Esophagus (tissue), 2 donors: Measurements from ENCODE around the gene MUC5B. TPM values are rescaled to one million over a fixed set of nuclear protein-coding genes. Genes with fewer than 3 reads are reported as not detected.

ENCODE experiments used
- H3K27ac ChIP-seq, 2 donors: one replicate each; pipeline ENCODE4 v1.5.1; 2013; ENCODE audit warnings: low read depth in 2 of 2, mild to moderate bottlenecking in 2 of 2, inconsistent platforms in 1 of 2, low read length in 1 of 2, moderate library complexity in 1 of 2
- H3K27me3 ChIP-seq, 2 donors: one replicate each; pipeline ENCODE4 v1.6.1; 2013; ENCODE audit warnings: low read length in 2 of 2, control low read depth in 1 of 2, mild to moderate bottlenecking in 1 of 2; ENCODE audit not compliant: insufficient read depth in 2 of 2, control insufficient read depth in 1 of 2
- H3K36me3 ChIP-seq, 2 donors: one replicate each; pipeline ENCODE4 v1.6.1; 2013; ENCODE audit warnings: low read length in 1 of 2; ENCODE audit not compliant: control insufficient read depth in 2 of 2, insufficient read depth in 2 of 2
- H3K4me1 ChIP-seq, 2 donors: one replicate each; pipeline ENCODE4 v1.6.1; 2013; ENCODE audit warnings: low read length in 1 of 2; ENCODE audit not compliant: control insufficient read depth in 2 of 2, insufficient read depth in 2 of 2
- H3K4me3 ChIP-seq, 2 donors: one replicate each; pipeline ENCODE4 v1.5.1; 2013; ENCODE audit warnings: low read length in 2 of 2, mild to moderate bottlenecking in 2 of 2, low read depth in 1 of 2, moderate library complexity in 1 of 2
- H3K9me3 ChIP-seq, 2 donors: one replicate each; pipeline ENCODE4 v1.6.1; 2013; ENCODE audit warnings: mild to moderate bottlenecking in 2 of 2, low read depth in 1 of 2, low read length in 1 of 2, moderate library complexity in 1 of 2; ENCODE audit not compliant: control insufficient read depth in 2 of 2, insufficient read depth in 1 of 2
- WGBS, 2 donors: extraction: QIAGEN DNeasy Blood & Tissue Kit; methylation state at CpG; one replicate each; pipeline ENCODE4 v1.1.7; 2013; 5-methylcytosine and 5-hydroxymethylcytosine counted together
- polyA plus RNA-seq, 2 donors: library from polyadenylated mRNA; stranded (reverse); fragments of 200-250 nt; gene quantifications; one replicate each; pipeline ENCODE4 v1.2.3, GENCODE V29; 2013
- donor health status: healthy with polysubstance abuse.
- donor health status: Bipolar disorder and iron deficiency.

Gene MUC5B
- polyA plus RNA-seq, 2 donors, result 0.18 to 0.56 TPM

DNA sequence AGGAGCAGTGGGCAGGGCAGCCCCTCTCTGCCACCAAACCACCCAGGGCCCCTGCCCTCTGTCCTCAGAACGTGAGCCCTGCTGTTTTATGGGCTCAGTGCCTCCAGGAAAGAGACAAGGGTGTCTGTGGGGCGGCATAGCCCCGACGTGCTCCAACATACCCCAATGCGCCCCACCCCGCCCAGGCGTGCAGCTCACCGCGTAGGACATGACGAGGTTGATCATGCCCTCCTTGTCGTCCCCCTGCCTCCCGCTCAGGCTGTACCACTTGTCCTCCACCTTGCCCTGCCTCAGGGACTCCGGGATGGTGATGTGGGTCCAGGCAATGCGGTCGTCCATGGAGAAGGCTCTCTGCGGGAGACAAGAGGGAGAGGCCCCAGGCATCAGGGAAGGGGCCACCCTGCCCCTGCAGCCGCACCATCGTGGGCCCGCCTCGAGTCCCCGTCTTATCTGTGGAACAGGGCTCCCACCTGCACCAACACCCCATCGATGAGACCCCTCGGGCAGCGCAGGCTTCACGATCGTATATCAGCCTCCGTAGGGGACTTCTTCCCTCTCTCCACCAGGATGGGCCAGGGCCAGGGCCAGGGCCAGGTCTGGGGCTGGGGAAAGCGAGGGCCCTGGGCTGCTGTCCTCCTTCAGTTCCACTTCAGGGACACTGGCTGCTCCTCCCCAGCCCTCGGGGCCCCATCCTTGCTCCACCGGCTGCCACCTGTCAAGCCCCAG, 65.7 kb downstream of the MUC5B start:
- H3K27me3 ChIP-seq, result no peaks in the 10 kb centered on the region
- H3K4me1 ChIP-seq, result peaks cover 0 to 9% of the 10 kb centered on the region in 2 donors
- whole genome bisulfite sequencing, 2 donors, result 89 to 92% methylated on average over 30 of the region's 30 CpGs
- no peak overlapping the region for H3K4me3 ChIP-seq
- peaks cover 10 to 80% of the 10 kb centered on the region in 2 donors for H3K36me3 ChIP-seq
- no peak overlapping the region for H3K27ac ChIP-seq
- no peaks in the 10 kb centered on the region for H3K9me3 ChIP-seq

DNA sequence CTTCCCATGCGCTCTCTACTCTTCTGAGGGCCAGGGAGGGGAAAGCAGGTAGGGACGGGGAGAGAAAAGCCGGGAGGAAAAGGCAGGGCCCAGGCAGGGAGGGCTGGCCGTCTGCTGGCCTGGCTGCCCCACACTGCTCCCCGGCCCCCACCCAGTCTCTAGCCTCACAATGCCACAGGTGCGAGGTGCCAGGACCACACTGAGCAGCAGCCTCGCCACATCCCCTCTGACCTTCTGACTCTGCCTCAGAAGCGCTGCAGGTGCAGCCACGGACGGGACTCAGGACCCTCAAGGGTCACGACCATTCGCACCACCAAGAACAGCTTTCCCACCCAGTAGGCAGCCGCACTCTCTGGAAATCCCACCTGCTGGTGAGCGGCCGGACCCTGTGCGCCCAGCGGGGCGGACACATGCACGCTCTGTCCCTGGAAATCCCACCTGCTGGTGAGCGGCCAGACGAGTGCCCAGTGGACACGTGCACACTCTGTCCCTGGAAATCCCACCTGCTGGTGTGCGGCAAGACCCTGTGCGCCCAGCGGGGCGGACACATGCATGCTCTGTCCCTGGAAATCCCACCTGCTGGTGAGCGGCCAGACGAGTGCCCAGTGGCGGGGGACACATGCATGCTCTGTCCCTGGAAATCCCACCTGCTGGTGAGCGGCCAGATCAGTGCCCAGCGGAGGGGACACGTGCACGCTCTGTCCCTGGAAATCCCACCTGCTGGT, 66.5 kb downstream of the MUC5B start:
- Histone ChIP-seq H3K27ac (no peak overlapping the region), H3K4me3 (no peak overlapping the region), H3K36me3 (peaks cover 10 to 77% of the 10 kb centered on the region in 2 donors), H3K4me1 (peaks cover 0 to 9% of the 10 kb centered on the region in 2 donors), H3K27me3 (no peaks in the 10 kb centered on the region), H3K9me3 (no peaks in the 10 kb centered on the region)
- 96% methylated on average over 33 of the region's 33 CpGs for WGBS, 2 donors

DNA sequence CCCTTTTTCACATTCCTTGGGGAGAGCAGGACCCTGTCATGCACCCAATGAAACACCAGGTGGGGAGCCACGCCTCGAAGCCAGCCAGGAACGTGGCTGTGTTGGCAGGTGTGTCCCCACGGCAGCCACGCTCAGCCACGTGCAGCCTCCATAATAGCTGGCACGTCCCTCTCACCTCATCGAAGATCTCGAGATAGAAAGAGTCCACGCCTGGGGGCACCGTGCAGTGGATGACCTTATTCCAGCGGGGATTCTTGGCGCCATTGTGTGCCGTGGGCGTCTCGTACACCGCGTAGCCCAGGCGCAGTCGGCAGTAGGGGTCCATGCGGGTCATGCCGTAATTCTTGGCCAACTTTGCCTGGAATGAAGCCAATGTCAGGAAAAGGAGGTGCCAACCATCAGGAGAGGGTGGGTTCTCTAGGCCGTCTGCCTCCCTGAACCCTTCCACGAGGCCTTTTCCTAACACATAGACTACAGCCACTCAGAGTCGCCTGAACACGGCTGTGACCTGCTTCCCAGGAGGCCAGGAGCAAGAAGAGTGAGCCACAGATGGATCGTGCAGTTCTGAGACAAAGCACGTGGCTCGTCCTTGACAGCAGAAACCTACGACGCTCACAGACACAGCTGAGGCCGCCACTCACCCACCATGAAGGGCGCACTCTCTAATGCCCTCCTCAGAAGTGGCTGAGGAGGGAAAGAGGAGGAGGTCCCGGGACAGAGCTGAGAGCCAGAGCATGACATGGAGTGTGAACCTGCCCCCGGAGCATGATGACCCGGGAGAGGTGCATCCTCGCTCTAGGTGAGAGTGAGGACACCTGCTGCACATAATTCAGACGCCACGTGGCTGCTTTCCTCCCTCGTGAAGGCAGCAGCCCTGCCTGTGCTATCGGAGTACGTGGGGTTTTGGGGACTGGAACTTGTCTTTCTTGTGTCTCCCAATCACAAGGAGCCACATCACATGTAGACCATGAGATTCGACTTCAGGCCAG, 67.5 kb downstream of the MUC5B start:
- Histone ChIP-seq H3K4me3 (no peak overlapping the region), H3K4me1 (peaks cover 0 to 9% of the 10 kb centered on the region in 2 donors), H3K36me3 (peaks cover 10 to 72% of the 10 kb centered on the region in 2 donors), H3K9me3 (no peaks in the 10 kb centered on the region), H3K27me3 (no peaks in the 10 kb centered on the region), H3K27ac (no peak overlapping the region)
- WGBS, 2 donors, result 92 to 93% methylated on average over 43 of the region's 43 CpGs

DNA sequence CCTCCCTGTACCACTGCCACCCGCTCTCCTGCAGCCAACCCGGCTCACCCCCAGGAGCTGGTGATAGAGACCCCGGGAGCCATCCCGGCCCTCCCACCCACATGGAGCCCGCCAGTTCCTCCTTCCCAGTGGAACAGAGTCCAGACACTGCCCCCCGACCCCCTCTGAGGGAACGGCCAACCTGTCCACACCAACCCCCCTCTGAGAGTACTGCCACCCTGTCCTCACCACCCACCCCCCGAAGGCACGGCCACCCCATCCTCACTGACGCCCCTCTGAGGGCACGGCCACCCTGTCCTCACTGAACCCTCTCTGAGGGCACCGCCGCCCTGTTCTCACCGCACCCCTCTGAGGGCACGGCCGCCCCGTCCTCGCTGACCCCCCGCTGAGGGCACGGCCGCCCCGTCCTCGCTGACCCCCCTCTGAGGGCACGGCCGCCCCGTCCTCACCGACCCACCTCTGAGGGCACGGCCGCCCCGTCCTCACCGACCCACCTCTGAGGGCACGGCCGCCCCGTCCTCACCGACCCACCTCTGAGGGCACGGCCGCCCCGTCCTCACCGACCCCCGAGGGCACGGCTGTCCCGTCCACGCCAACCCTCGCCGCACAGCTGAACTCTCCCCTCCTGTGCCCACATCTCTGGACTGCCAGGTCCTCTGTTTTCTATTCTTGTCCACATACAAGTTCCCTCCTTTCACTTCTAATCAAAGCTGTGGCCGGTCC, 68.6 kb downstream of the MUC5B start:
- peaks cover 7 to 71% of the 10 kb centered on the region in 2 donors for H3K36me3 ChIP-seq
- H3K4me3 ChIP-seq, result no peak overlapping the region
- H3K27ac ChIP-seq, result no peak overlapping the region
- H3K9me3 ChIP-seq, result no peaks in the 10 kb centered on the region
- peaks cover 0 to 9% of the 10 kb centered on the region in 2 donors for H3K4me1 ChIP-seq
- no peaks in the 10 kb centered on the region for H3K27me3 ChIP-seq
- WGBS, 2 donors, result 94% methylated on average over 33 to 46 of the region's 46 CpGs

DNA sequence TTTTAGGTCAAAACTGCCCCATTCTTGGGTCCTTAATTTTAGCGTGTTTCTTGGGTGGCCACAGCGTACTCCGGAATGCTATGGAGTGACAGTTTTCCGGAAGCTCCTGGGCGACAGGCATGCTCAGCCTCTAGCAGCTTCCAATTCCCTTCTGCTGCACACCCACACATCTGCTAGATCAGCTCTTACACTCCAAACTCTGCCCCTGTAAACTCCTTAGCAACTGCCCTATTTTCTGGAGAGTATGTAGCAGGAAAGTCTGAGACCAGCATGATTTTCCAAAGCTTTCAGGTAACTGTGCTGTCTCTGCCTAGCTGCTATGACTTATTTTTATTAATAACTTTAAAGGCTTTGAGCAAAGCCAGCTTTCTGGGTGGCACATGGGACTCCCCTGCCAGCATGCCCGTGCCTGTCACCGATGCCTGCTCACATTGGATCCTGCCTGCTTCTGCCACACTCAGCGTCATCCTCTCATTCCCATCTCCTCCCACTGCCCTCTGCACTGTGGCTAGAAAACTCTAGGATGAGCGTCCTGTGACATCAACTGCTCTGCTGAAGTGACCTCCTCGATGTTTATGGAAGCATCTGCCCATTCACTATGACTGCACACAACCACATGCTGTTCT, 69.3 kb downstream of the MUC5B start:
- Histone ChIP-seq H3K4me3 (no peak overlapping the region), H3K4me1 (peaks cover 0 to 9% of the 10 kb centered on the region in 2 donors), H3K9me3 (no peaks in the 10 kb centered on the region), H3K27me3 (no peaks in the 10 kb centered on the region), H3K27ac (no peak overlapping the region), H3K36me3 (peaks cover 7 to 64% of the 10 kb centered on the region in 2 donors)
- 59 to 76% methylated on average over 10 of the region's 10 CpGs for WGBS, 2 donors

DNA sequence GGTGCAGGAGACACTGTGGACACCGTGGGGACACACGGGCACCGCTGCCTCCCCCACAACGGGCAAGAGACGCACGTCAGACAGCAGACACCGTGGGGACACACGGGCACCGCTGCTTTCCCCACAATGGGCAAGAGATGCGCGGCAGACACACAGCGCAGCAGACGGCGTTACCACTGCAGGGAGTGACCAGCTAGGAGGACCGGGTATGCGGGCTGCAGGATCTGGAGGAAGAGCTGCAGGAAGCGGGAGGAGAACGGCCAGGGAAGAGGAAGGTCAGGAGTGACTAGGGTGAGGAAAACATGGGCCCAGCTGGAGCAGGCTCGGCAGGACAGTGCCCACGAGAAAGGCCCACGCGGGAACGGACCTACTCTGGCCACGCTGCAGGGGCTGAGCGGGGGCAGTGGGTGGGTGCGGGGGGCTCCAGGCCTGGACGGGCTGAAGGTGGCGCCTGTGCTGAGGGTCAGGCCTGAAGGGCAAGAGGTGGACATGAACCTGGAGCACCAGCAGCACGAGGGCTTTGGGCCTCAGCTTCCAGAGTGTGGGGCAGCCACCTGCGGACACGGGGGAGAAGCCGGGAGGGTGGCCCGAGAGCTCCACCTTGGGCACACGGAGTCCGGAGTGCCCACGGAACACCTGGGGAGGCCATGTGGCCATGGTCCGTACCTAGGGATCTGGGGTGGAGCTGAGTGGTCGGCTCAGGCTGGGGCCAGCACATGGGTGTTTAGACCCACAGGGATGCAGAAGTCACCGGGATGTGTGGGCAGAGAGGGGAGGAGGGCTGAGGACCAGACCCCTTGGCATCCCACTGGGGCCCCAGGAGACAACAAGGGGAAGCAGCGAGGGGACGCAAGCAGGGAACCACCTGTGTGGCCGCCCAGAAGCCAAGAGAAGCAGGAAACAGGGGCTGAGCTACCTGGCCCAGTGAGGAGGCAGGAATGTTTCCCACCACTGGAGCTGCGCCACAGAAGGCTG, 70.1 kb downstream of the MUC5B start:
- Histone ChIP-seq H3K4me1 (peaks cover 0 to 10% of the 10 kb centered on the region in 2 donors), H3K27ac (no peak overlapping the region), H3K27me3 (no peaks in the 10 kb centered on the region), H3K36me3 (peaks cover 7 to 66% of the 10 kb centered on the region in 2 donors), H3K9me3 (no peaks in the 10 kb centered on the region), H3K4me3 (no peak overlapping the region)
- 85 to 87% methylated on average over 43 of the region's 43 CpGs for WGBS, 2 donors

DNA sequence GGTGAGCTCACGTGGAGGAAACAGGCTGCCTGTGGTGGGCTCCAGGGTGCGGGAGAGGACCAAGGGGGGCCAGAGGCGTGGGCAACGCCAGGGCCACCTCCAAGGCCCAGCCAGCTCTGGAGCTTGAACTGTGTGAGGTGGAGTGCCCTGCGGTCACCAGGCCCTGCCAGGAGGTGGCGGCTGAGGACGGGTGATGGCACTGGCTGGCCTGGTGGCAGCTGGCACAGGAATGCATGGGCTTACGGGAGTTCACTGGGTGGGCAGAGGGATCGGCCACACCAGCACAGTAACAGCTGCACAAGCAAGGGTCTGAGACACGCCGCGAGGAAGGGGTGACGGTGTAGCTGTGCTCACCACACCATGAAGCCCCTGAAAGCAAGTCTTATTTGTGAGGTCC, 70.8 kb downstream of the MUC5B start:
- Histone ChIP-seq H3K36me3 (peaks cover 7 to 63% of the 10 kb centered on the region in 2 donors), H3K4me1 (peaks cover 2 to 15% of the 10 kb centered on the region in 2 donors), H3K9me3 (no peaks in the 10 kb centered on the region), H3K27ac (no peak overlapping the region), H3K4me3 (no peak overlapping the region), H3K27me3 (no peaks in the 10 kb centered on the region)
- WGBS, 2 donors, result 85% methylated on average over 13 of the region's 13 CpGs

DNA sequence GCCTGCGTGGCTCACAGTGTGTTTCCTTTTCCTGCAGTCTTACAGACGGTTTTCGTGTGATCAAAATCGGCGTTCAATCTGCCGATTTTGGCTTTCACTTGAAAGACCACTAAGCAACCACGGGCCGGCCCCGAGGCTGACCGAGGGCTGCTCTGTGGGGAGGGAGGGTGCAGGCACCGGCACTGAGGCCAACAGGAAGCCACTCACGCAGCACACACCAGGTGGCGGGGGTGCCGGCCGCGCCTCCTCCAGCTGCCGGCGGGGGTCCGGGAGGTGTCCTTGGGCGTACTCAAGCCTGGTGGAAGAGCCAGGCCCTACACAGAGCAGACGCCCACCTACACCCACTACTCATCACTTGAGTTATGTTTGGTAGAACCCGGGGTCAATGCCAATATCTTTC, 72.2 kb downstream of the MUC5B start:
- Histone ChIP-seq H3K4me3 (no peak overlapping the region), H3K27me3 (no peaks in the 10 kb centered on the region), H3K27ac (no peak overlapping the region), H3K9me3 (no peaks in the 10 kb centered on the region), H3K36me3 (peaks cover 0 to 52% of the 10 kb centered on the region in 2 donors), H3K4me1 (peaks cover 5 to 20% of the 10 kb centered on the region in 2 donors)
- 88 to 92% methylated on average over 22 of the region's 22 CpGs for WGBS, 2 donors
